Stimulated activated CD8-positive, alpha-beta memory T cell treated with anti-CD3 and anti-CD28 coated beads, Interleukin-7, amount 100 ng/mL, for 48 hours (primary cell): ENCODE results near the gene RNMT.
"Not testable (repeated sequence)": the region's sequence is repeated elsewhere in the genome, so short reads cannot be mapped to it uniquely, and the experiment has no call there.

Source experiments
- DNase-seq, 2 donors: peaks; one replicate each; pipeline ENCODE4 v3.0.0-alpha.2; 2020; ENCODE audit warnings: low read depth in 1 of 2; ENCODE audit errors: extremely low read depth in 1 of 2

RNMT gene

DNA sequence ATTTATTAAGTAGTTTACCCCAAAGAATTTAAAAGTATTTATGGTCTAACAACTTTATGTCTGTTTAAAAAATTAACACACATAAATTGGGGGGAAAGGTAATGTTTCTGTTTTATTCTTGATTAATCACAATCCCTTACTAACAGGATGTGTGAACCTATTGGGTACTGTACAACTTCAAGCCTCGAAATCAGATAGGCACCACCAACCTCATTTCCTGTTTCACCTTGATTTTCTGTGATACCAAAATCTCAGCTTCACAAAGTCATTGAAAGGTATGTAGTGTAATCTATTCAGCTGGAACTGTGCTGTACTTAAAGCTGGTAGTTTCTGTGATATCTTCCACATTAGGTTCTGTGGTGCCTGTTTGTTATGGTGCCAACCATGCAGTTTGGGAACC lies 4.0 kb downstream of the RNMT start:
- no peak for DNase-seq

DNA sequence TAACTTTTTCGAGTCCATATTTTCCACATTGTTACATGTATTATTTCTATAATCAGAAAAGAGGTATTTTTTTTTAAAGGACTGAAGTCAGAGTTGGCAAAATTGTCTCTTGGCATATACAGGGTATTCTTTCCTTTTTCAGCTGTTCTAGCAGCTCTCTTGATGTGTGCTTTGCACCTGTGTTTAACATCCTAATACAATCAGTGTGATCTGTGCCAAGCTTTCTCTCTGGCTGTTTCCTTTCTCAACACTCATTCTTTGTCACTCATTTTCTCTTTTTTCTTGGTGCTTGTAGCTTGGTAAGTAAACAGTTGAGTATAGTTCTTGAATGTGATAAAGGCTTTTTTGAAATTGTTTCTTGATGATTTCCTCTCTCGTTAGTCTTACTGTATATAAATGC lies 9.2 kb downstream of the RNMT start:
- no peak for DNase-seq

DNA sequence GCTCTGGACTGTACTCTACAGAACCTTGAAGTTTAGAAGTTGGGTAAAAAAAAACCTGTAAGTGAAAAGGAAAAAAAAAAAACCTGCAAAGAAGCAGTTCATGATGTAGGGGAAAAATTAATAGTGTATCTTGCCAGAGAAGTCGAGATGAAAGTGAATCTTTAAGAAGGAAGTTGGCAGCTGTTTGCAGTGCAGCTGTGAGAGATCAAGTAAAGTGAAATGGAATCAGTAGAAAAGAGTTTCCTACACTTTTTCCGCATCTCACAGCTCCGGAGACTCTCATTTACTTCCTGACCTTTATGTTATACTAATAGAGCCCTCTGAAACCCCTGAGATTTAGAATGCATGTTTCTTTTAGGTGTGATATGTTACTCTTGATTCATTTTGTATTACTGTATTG lies 19.2 kb downstream of the RNMT start:
- DNase-seq: no peak

DNA sequence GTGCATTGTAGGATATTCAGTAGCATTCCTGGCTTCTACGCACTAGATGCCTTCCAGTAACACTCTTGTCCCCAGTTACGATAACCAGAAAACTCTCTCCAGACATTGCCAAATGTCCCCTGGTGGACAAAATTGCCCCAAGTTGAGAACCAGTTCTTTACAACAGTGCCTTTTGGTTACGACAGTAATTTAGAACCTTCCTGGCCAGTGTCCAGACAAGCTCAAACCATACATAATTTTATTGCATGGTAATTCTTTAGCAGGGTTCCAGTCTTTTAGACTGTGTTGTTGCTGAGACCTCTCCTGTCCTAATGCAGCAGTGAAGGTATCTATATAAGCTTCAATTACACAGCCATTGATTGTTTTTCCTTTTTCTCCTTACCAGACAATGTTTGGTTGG lies 20.2 kb downstream of the RNMT start:
- no peak for DNase-seq

GRCh38 chr18:13751599-13751998 lies 25.1 kb downstream of the RNMT start:
- DNase-seq: not testable (repeated sequence)

GRCh38 chr18:13756261-13756660 lies 29.8 kb downstream of the RNMT start:
- no peak for DNase-seq

GRCh38 chr18:13756671-13757070 lies 30.2 kb downstream of the RNMT start:
- no peak for DNase-seq

GRCh38 chr18:13758622-13759021 lies 32.1 kb downstream of the RNMT start:
- no peak for DNase-seq

- no peak for DNase-seq
Observed at GRCh38 chr18:13760047-13760446, 33.6 kb downstream of the RNMT start.

DNA sequence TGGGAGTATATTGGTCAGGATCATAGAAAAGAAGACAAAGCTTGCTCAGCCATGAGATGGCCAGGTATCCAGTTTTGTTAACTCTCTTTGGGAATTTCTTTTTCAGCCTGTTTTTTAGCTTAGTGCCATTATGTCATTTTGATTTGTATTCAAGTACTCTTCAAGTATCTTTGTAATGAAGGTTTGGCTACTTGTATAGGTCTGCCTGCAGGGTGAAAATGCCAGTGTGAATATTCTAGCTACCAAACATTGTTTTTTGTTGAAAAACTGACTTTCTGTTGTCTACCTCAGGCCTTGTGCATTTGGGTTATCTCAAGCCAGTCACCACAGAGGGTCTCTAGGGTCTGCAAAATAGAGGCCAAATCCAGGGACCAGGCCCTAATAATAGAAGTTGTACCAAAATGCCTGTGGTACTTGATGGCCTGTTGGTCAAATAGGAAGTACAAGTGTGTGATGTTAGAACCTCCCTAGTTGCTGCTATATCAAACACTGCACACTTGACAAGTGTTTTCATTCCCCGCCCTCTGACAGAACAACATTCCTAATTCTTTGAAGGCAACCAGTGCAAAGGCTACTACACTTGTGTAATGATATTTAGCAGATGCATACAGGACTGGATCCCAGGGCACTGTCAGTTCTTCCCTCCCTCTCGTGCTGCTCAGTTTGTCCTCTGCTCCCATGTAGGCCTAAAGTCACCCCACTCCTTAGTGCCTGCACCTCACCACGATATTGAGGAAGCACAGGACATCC lies 36.4 kb downstream of the RNMT start:
- no peak for DNase-seq

- DNase-seq: no peak
Observed at GRCh38 chr18:13775058-13775457, 48.6 kb downstream of the RNMT start.

DNA sequence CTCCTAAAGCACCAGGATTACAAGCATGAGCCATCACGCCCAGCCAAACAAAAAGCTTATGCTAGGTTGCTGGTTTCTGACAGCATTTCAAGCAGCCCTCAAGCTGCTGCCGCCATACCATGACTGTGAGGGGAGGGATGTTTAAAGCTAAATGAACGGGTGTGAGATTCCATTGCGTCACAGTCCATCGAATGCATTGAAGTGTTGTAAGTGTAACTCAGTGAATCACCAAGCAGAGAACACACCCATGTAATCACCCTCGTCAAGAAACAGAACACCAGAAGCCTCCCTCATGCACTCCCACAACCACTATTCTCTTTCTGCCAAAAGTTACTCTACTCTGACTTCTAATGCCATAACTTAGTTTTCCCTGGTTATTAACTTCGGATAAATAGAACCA lies 64.7 kb downstream of the RNMT start:
- no peak for DNase-seq

DNA sequence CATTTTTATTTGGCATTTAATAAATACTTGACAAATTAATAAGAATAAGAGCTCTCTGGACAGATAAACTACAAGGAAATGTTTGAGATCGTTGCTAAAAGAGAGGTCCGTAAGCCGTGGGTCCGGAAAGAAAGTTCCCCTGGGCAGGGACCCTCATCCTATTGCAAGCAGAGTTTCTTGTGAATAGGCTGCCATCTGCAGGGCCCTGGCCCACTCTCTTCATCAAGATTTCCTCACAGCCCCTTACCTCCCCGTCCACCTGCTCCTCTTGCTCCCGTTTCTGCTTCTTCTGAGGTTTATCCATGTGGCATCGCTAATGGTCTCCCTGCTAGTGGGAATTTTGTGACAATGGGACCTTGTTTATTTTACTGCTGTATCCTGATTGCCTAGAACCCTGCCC lies 67.3 kb downstream of the RNMT start:
- DNase-seq: no peak

DNA sequence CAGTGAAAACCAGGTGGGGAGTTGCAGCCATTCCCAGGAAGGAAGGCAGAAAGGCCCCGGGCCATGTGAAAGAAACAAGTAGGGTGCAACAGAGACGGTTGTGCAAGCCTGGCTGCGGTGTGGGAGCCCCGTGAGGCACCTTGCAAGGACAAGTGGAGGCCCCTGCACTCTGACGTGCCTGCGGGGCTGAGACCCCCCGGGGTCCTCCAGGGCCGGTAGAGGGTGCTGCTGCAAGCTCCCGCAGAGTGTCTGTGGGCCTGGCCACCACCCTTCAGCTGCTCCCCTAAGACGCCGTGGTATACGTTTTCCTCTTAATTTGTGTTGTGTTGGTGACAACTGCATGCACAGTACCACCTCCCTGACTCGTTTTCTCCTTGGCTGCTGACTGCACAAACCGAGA lies 70.0 kb downstream of the RNMT start:
- DNase-seq: no peak

GRCh38 chr18:13797157-13797611 lies 70.7 kb downstream of the RNMT start:
- no peak for DNase-seq

DNA sequence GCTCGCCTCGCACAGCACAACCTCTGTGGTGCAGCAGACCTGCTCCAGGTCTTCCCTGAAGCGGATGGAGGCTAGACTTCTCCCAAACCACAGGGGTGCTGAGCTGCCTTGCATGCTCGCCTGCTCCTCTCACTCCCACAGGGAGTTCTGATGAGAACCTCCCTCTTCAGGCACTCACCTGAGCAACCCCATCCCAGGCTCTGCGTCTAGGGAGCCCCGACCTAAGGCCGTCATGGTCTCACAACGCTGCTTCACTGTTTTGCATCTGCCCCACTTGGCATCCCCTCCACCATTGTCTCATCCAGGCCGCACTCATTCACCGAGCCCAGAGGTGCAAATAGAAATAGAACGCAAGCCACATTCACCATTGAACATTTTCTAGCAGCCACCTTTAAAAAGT lies 72.9 kb downstream of the RNMT start:
- DNase-seq: no peak

DNA sequence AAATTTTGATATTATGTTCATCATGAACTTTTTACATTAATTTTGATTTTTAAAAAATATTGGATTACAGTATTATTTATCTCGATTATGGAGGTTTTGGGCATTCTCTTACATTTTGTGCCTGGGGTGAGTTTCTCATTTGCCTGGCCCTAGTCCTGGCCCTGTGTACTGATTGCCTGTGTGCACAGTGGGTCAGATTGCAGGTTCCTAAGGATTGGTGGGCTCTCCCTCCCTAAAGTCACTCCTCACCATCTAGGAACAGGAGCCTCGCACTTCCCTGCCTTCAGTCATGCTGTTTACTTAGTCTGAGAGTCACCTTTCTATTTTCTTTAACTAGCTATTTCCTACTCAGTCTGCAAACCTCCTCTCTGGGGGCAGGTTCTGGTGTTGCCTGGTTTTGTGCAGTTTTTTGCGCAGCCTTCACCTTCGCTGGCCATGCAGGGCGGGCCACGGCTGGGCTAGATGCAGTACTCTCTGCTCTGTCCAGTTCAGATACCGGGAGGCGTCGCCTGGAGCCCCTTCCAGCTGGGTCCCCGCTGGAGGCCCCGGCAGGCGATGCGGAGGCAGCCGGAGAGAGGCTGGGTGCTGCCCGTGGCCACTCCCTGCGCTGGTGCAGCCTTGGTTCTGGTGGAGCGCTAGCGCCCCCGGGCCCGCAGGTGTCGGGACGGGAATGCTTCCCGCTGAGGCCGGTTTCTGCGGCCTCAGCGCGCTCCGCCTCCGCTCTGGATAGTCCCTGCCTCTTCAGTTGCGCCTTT lies 74.2 kb downstream of the RNMT start:
- peak in 1 of 2 donors; percentile 42 for DNase-seq

GRCh38 chr18:13801260-13801601 lies 74.8 kb downstream of the RNMT start:
- no peak for DNase-seq

GRCh38 chr18:13804305-13804704 lies 77.8 kb downstream of the RNMT start:
- no peak for DNase-seq

DNA sequence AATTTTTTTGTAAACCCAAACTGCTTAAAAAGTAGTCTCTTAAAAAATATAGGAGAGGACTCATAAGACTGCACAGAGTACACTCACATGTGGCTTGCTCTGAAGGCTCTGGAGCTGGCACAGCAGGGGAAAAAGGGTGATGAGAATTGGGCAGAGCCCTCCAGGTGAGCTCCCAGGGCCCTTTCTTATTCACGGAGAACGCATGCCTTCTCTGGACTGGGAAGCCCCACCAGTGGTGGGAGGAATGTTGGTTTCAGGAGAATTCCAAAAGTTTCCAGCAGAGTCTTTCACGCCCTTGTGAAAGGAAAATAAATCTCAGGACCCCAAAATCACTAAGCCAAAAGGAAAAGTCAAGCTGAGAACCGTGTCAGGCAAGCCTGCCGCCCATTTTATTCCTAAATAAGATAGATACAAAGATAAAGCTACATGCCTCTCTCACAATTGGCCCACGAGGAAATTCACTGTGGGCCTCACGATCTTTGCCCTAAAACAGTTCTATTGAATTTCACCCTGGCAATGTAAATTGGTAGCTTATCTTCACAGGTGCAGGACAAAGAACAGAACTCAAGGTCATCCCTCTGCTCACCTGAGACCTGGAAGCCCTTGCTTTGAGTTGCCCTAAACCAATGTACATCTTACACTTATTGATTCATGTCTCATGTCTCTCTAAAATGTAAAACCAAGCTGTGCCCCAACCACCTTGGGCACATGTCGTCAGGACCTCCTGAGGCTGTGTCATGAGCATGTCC lies 82.0 kb downstream of the RNMT start:
- DNase-seq: no peak

DNA sequence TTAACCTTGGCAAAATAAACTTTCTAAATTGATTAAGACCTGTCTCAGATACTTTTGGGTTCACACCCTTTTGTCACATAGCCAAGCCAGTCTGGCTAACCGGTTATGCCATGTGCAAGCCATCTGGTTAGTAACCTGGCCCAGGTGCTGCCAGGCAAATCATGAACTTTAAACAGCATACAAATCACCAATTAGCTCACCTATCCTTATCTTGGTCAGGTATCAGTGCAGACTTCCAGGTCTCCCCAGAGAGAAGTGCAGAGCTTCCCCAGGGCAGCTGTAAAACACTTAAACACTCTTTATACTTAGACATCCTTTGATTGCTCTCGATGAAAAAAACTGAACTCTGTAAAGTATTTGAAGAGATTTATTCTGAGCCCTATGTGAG lies 82.6 kb downstream of the RNMT start:
- no peak for DNase-seq
